Neural progenitor cell (in vitro differentiated cells): Measurements from ENCODE around the gene IL2RA. TPM values are rescaled to one million over a fixed set of nuclear protein-coding genes. Genes with fewer than 3 reads are reported as not detected.

Experiments
- DNase-seq: peaks from one replicate; pipeline ENCODE4 v3.0.0-alpha.2; 2016; ENCODE audit warnings: low spot score
- H2AFZ ChIP-seq: fragments of 200-600 bp; sonication (generic); replicated peaks from 2 replicates; pipeline ENCODE4 v1.6.1; 2016; ENCODE audit warnings: antibody characterized with exemption
- H3F3A ChIP-seq: fragments of 200-600 bp; sonication (generic); 2 replicates; pipeline ENCODE4 v1.6.1; 2016; ENCODE audit warnings: antibody characterized with exemption, low read depth
- H3K27ac ChIP-seq: fragments of 200-600 bp; sonication (generic); 2 replicates; pipeline ENCODE4 v1.5.1; 2016; ENCODE audit warnings: mild to moderate bottlenecking
- H3K27me3 ChIP-seq: fragments of 200-600 bp; sonication (generic); 2 replicates; pipeline ENCODE4 v1.6.1; 2016; ENCODE audit warnings: mild to moderate bottlenecking, moderate library complexity
- H3K36me3 ChIP-seq: fragments of 200-600 bp; sonication (generic); 2 replicates; pipeline ENCODE4 v1.5.1; 2016
- H3K4me1 ChIP-seq: fragments of 200-600 bp; sonication (generic); 2 replicates; pipeline ENCODE4 v1.6.1; 2016; ENCODE audit warnings: mixed run types
- H3K4me2 ChIP-seq: fragments of 200-600 bp; sonication (generic); 2 replicates; pipeline ENCODE4 v1.6.1; 2016
- H3K4me3 ChIP-seq: fragments of 200-600 bp; sonication (generic); 2 replicates; pipeline ENCODE4 v1.5.1; 2016
- H3K79me2 ChIP-seq: fragments of 200-600 bp; sonication (generic); 2 replicates; pipeline ENCODE4 v1.6.1; 2016; ENCODE audit warnings: low read depth
- H3K9ac ChIP-seq: fragments of 200-600 bp; sonication (generic); 2 replicates; pipeline ENCODE4 v1.6.1; 2016
- H3K9me3 ChIP-seq: fragments of 200-600 bp; sonication (generic); 2 replicates; pipeline ENCODE4 v1.5.1; 2016; ENCODE audit warnings: low read depth
- H4K20me1 ChIP-seq: fragments of 200-600 bp; sonication (generic); 2 replicates; pipeline ENCODE4 v1.6.1; 2016; ENCODE audit warnings: low read depth
- H3K27ac Mint-ChIP-seq: 3 replicates; pipeline ENCODE4 v1.8.0; 2021; ENCODE audit warnings: mixed read lengths
- H3K27me3 Mint-ChIP-seq: 2 replicates; pipeline ENCODE4 v1.8.0; 2022; ENCODE audit warnings: low read depth, mild to moderate bottlenecking, inconsistent platforms, moderate library complexity, mixed read lengths; ENCODE audit not compliant: insufficient read depth
- H3K36me3 Mint-ChIP-seq: 3 replicates; pipeline ENCODE4 v1.8.0; 2021; ENCODE audit warnings: mixed read lengths
- H3K4me1 Mint-ChIP-seq: 3 replicates; pipeline ENCODE4 v1.8.0; 2021; ENCODE audit warnings: mixed read lengths
- H3K4me3 Mint-ChIP-seq: 3 replicates; pipeline ENCODE4 v1.8.0; 2021; ENCODE audit warnings: mild to moderate bottlenecking, moderate library complexity, mixed read lengths
- H3K9me3 Mint-ChIP-seq: 3 replicates; pipeline ENCODE4 v1.8.0; 2020; ENCODE audit warnings: mixed read lengths
- EZH2 ChIP-seq: fragments of 200-600 bp; sonication (generic); IDR thresholded peaks from 2 replicates; pipeline ENCODE4 v1.6.1; 2017; ENCODE audit warnings: antibody characterized with exemption, mild to moderate bottlenecking, moderate library complexity
- EZH2phosphoT487 ChIP-seq: fragments of 200-600 bp; sonication (generic); IDR thresholded peaks from 2 replicates; pipeline ENCODE4 v1.6.1; 2017; ENCODE audit warnings: antibody characterized with exemption
- total RNA-seq: library from RNA; depleted of rRNA; stranded (reverse); fragments of >200 nt; gene quantifications from 2 replicates; pipeline ENCODE4 v1.2.3, GENCODE V29; 2015; ENCODE audit warnings: low replicate concordance
- TF ChIP-seq, protein P1 (sequence below): fragments of 200-600 bp; sonication (generic); IDR thresholded peaks from 2 replicates; pipeline ENCODE4 v1.5.1; 2017; ENCODE audit warnings: antibody characterized with exemption, mild to moderate bottlenecking

The IL2RA gene
- total RNA-seq, 1 donor from 2014 or later = not detected

DNA sequence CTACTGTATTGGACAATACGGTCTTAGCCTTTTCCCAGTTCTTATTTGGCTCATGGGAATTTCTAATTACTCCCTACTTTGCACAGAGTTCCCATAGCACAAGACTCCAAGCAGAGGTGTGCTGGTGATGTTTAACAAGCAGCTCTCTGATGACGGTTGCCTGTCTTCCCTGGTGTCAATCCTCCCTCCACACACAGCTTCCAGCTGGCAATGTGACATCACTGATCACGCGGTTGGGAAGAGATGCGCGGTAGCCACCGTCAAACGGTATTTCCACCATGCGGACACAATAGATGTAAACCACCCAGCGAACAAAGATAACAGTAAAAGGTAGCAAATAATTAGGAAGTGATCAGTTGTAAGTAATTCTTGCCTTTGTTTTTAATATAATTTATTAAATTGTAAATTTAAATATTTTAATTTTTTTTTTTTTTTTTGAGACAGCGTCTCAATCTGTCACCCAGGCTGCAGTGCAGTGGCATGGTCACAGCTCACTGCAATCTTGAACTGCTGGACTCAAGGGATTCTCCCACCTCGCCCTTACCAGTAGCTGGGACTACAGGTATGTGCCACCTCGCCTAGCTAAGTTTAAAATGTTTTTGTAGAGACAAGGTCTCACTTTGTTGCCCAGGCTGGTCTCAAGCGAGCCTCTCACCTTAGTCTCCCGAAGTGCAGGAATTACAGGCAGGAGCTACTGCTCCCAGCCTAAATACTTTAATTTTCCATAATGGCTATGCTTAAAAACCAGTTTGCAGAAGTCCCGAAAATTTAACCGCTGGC, 48.6 kb downstream of the IL2RA start:
- no peaks in the 10 kb centered on the region for H3K36me3 Mint-ChIP-seq
- Histone ChIP-seq H3F3A (no peaks in the 10 kb centered on the region), H3K79me2 (no peaks in the 10 kb centered on the region), H3K4me1 (no peaks in the 10 kb centered on the region), H2AFZ (peak overlapping the region; percentile 15), H3K27ac (no peak overlapping the region), H3K9me3 (no peaks in the 10 kb centered on the region), H3K36me3 (no peaks in the 10 kb centered on the region), H3K9ac (no peak overlapping the region), H4K20me1 (no peaks in the 10 kb centered on the region), H3K27me3 (no peaks in the 10 kb centered on the region), H3K4me3 (no peak overlapping the region), H3K4me2 (no peak overlapping the region)
- no peak for DNase-seq
- H3K9me3 Mint-ChIP-seq = peaks cover 3% of the 10 kb centered on the region
- TF ChIP-seq EZH2phosphoT487 = no peak
- TF ChIP-seq EZH2 = no peak
- TF ChIP-seq, protein P1, sequence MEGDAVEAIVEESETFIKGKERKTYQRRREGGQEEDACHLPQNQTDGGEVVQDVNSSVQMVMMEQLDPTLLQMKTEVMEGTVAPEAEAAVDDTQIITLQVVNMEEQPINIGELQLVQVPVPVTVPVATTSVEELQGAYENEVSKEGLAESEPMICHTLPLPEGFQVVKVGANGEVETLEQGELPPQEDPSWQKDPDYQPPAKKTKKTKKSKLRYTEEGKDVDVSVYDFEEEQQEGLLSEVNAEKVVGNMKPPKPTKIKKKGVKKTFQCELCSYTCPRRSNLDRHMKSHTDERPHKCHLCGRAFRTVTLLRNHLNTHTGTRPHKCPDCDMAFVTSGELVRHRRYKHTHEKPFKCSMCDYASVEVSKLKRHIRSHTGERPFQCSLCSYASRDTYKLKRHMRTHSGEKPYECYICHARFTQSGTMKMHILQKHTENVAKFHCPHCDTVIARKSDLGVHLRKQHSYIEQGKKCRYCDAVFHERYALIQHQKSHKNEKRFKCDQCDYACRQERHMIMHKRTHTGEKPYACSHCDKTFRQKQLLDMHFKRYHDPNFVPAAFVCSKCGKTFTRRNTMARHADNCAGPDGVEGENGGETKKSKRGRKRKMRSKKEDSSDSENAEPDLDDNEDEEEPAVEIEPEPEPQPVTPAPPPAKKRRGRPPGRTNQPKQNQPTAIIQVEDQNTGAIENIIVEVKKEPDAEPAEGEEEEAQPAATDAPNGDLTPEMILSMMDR = no peak
- no peak overlapping the region for H3K4me3 Mint-ChIP-seq
- no peak overlapping the region for H3K27ac Mint-ChIP-seq
- H3K27me3 Mint-ChIP-seq = peaks cover 2% of the 10 kb centered on the region
- no peaks in the 10 kb centered on the region for H3K4me1 Mint-ChIP-seq

DNA sequence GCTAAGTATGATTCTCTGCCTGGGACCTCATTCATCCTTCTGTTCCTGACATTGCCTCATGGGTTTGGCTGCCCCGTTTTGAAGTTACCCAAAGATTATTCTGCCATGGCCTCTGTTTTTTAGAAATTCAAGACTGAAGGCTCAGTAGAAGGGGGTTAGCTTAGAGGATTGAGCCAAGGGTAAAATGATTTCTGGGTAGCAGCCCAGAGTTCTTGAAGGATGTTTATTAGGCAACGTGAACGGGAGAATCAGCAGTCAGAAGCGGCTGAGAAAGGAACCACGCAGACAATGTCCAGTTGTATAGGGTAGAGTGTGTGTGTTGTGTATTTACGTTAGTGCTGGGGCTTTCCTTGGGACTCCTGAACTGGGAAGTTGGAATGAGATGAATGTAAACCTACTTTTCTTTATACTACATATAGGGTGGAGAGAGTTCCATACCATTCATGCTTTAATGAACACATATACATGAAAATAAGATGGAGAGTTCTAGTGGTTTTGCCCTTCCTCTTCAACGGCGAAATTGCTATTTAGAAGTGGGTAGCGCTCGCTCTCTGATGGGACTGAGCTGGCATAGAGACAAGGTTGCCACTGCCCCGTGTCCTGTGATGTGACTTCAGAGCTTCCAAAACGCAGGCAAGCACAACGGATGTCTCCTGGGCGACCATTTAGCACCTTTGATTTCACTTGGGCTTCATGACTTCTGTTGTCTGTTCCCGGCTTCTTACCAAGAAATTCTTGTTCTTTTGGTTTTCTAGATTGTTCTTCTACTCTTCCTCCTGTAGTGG, 49.9 kb downstream of the IL2RA start:
- Histone ChIP-seq H3K4me1 (no peaks in the 10 kb centered on the region), H3F3A (no peaks in the 10 kb centered on the region), H3K36me3 (no peaks in the 10 kb centered on the region), H2AFZ (no peak overlapping the region), H3K9ac (no peak overlapping the region), H3K79me2 (no peaks in the 10 kb centered on the region), H3K4me3 (no peak overlapping the region), H3K4me2 (no peak overlapping the region), H3K9me3 (no peaks in the 10 kb centered on the region), H4K20me1 (no peaks in the 10 kb centered on the region), H3K27ac (no peak overlapping the region), H3K27me3 (no peaks in the 10 kb centered on the region)
- TF ChIP-seq EZH2 (no peak), EZH2phosphoT487 (no peak)
- TF ChIP-seq, protein P1 = no peak
- no peak overlapping the region for H3K4me3 Mint-ChIP-seq
- peaks cover 2% of the 10 kb centered on the region for H3K27me3 Mint-ChIP-seq
- no peaks in the 10 kb centered on the region for H3K36me3 Mint-ChIP-seq
- DNase-seq = no peak
- no peak overlapping the region for H3K27ac Mint-ChIP-seq
- peaks cover 7% of the 10 kb centered on the region for H3K9me3 Mint-ChIP-seq
- no peaks in the 10 kb centered on the region for H3K4me1 Mint-ChIP-seq

DNA sequence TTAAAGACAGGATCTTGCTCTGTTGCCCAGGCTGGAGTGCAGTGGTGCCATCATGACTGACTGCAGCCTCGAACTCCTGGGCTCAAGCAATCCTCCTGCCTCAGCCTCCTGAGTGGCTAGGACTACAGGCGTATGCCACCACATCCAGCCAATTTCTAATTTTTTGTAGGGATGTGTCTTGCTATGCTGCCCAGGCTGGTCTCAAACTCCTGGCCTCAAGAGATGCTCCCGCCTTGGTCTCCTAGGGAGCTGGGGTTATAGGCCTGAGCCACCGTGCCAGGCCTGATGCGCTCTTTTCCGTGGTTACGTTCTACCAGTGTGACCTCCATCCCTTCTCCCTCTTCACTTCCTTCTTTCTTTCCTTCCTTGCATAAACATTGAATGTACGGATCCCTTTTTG, 50.6 kb downstream of the IL2RA start:
- Mint-ChIP-seq H3K4me1 (no peaks in the 10 kb centered on the region), H3K36me3 (no peaks in the 10 kb centered on the region), H3K4me3 (no peak overlapping the region), H3K9me3 (peaks cover 11% of the 10 kb centered on the region), H3K27ac (no peak overlapping the region), H3K27me3 (peaks cover 2% of the 10 kb centered on the region)
- Histone ChIP-seq H2AFZ (no peak overlapping the region), H3K36me3 (no peaks in the 10 kb centered on the region), H3K27ac (no peak overlapping the region), H3F3A (no peaks in the 10 kb centered on the region), H3K27me3 (no peaks in the 10 kb centered on the region), H3K4me3 (no peak overlapping the region), H3K79me2 (no peaks in the 10 kb centered on the region), H4K20me1 (no peaks in the 10 kb centered on the region), H3K9ac (no peak overlapping the region), H3K4me2 (no peak overlapping the region), H3K4me1 (no peaks in the 10 kb centered on the region), H3K9me3 (no peaks in the 10 kb centered on the region)
- DNase-seq = no peak
- TF ChIP-seq EZH2 (no peak), EZH2phosphoT487 (no peak)
- TF ChIP-seq, protein P1 = no peak
